ENCODE results near the gene FOXK2. TPM values are rescaled to one million over a fixed set of nuclear protein-coding genes. Genes with fewer than 3 reads are reported as not detected.
A peak's percentile ranks its signal among the peaks of the same experiment; 100 is the strongest.

Gene FOXK2
- polyA plus RNA-seq, 4 donors: 39.6 to 44.6 (median 42.0) TPM

- no peak for DNase-seq (ENCODE audit: low read depth in 4 of 4, low spot score in 3 of 4)
Measured at GRCh38 chr17:82630212-82630611, 110.7 kb downstream of the FOXK2 start.

GRCh38 chr17:82631544-82631943 is 112.0 kb downstream of the FOXK2 start:
- no peak for DNase-seq (ENCODE audit: low read depth in 4 of 4, low spot score in 3 of 4)

- DNase-seq (ENCODE audit: low read depth in 4 of 4, low spot score in 3 of 4): no peak
Measured at GRCh38 chr17:82632451-82632850, 112.9 kb downstream of the FOXK2 start.

- no peak for DNase-seq (ENCODE audit: low read depth in 4 of 4, low spot score in 3 of 4)
Measured at GRCh38 chr17:82633343-82633742, 113.8 kb downstream of the FOXK2 start.

GRCh38 chr17:82636626-82637598 is 117.4 kb downstream of the FOXK2 start:
- no peak for DNase-seq (ENCODE audit: low read depth in 4 of 4, low spot score in 3 of 4)

GRCh38 chr17:82638183-82638773 is 118.7 kb downstream of the FOXK2 start:
- DNase-seq (ENCODE audit: low read depth in 4 of 4, low spot score in 3 of 4): no peak

- no peak for DNase-seq (ENCODE audit: low read depth in 4 of 4, low spot score in 3 of 4)
Measured at GRCh38 chr17:82639628-82640027, 120.1 kb downstream of the FOXK2 start.

GRCh38 chr17:82640036-82640435 is 120.5 kb downstream of the FOXK2 start:
- DNase-seq (ENCODE audit: low read depth in 4 of 4, low spot score in 3 of 4): no peak

- DNase-seq (ENCODE audit: low read depth in 4 of 4, low spot score in 3 of 4): no peak
Measured at GRCh38 chr17:82642022-82642421, 122.5 kb downstream of the FOXK2 start.

- DNase-seq (ENCODE audit: low read depth in 4 of 4, low spot score in 3 of 4): no peak
Measured at GRCh38 chr17:82644148-82644547, 124.6 kb downstream of the FOXK2 start.

GRCh38 chr17:82645516-82645915 is 126.0 kb downstream of the FOXK2 start:
- no peak for DNase-seq (ENCODE audit: low read depth in 4 of 4, low spot score in 3 of 4)

- no peak for DNase-seq (ENCODE audit: low read depth in 4 of 4, low spot score in 3 of 4)
Measured at GRCh38 chr17:82647593-82648164, 128.1 kb downstream of the FOXK2 start.

- DNase-seq (ENCODE audit: low read depth in 4 of 4, low spot score in 3 of 4): peak; percentile 90 to 92 (median 91)
Measured at GRCh38 chr17:82648165-82648668, 128.7 kb downstream of the FOXK2 start, which contains the start of gene WDR45B. Gene WDR45B (minus strand): TSS chr17:82648444. CDS start chr17:82648340, 104 bp downstream.

GRCh38 chr17:82648742-82649331 is 129.3 kb downstream of the FOXK2 start:
- DNase-seq (ENCODE audit: low read depth in 4 of 4, low spot score in 3 of 4): no peak

- DNase-seq (ENCODE audit: low read depth in 4 of 4, low spot score in 3 of 4): no peak
Measured at GRCh38 chr17:82649501-82650261, 130.1 kb downstream of the FOXK2 start.

- DNase-seq (ENCODE audit: low read depth in 4 of 4, low spot score in 3 of 4): no peak
Measured at GRCh38 chr17:82650723-82651122, 131.2 kb downstream of the FOXK2 start.

- DNase-seq (ENCODE audit: low read depth in 4 of 4, low spot score in 3 of 4): no peak
Measured at GRCh38 chr17:82653651-82654528, 134.4 kb downstream of the FOXK2 start.

All from left renal pelvis (tissue), 4 donors.